Right renal cortex interstitium (tissue), 3 donors: ENCODE results near the gene DEFB123. TPM values are rescaled to one million over a fixed set of nuclear protein-coding genes. Genes with fewer than 3 reads are reported as not detected.
"Not testable (repeated sequence)": the region's sequence is repeated elsewhere in the genome, so short reads cannot be mapped to it uniquely, and the experiment has no call there.

Source experiments
- DNase-seq, 3 donors: peaks; one replicate each; pipeline ENCODE4 v3.0.0-alpha.2; 2013; ENCODE audit warnings: low read depth in 3 of 3, low spot score in 2 of 3
- polyA plus RNA-seq, 3 donors: library from polyadenylated mRNA; unstranded; fragments of 120-200 nt; gene quantifications; one replicate each; pipeline ENCODE4 v1.2.1, GENCODE V29; 2013; ENCODE audit not compliant: insufficient read length in 3 of 3

Gene DEFB123, protein sequence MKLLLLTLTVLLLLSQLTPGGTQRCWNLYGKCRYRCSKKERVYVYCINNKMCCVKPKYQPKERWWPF
- polyA plus RNA-seq: not detected

DNA sequence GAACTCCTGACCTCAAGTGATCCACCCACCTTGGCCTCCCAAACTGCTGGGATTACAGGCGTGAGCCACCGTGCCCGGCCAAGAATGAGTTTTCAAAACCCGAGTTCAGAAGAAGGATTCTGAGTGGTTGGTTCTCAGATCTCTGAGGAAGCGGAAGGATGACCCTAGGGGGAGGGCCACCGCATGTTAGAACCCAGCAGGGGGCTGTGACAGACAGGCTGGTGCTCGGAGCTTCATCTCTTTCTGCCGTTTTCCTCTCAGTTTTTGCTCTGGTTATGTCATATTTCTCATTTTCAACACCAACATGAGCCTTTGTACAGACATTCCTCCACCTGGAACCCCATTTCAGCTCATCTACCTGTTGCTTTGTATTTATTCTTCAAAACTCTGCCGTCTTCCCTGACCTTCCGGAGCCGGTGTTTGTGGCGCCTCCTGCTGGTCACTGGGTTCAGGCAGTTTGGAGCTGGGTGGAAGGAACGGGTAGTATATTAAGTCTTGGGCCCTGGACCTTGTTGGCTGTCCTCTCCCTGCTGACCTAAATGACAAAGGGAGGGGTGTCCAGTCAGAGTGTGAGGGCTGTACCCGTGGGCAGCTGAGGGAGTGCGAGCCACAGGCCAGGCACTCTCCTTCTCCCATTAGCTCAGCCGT is at the start of gene DEFB123:
Gene DEFB123, plus strand, starts transcription at position 621 of the 648 bp plus-strand sequence. CDS start 67 bp downstream, outside the sequence.
- DNase-seq: no peak

DNA sequence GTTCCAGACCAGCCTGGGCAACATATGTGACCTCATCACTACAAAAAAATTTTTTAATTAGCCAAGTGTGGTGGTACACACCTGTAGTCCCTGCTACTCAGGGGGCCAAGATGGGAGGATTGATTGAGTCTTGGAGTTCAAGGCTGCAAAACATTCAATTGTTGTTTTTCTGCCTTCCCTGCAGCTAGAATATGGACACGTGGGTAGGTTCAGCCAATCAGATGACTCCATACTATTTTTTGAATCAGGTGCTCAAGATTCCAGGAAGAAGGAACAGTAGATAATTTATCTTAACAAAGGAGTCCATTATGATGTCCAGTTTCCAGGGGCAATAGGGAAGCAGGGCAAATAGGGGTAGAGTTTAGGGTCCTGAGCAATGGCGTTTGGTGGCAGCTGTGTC is 47.6 kb upstream of the DEFB123 start:
- no peak for DNase-seq

DNA sequence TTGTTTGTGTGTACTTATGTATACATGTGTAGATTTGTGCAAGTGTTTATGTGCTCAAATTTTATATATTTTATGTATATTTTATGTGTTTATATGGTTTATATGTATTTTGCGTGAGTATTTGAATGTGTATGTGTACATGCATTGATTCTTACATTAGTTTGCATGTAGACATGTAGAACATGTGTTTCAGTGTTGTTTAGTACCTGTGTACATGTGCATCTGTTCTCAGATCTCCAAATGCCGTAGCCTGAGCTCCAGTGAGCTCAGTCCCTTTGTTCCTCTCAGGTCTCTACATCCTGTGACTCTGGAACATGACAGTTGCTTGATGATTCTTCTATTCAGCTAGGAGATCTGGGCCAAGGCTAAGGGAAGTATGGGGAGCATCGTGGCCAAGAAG is 45.5 kb upstream of the DEFB123 start:
- no peak for DNase-seq

DNA sequence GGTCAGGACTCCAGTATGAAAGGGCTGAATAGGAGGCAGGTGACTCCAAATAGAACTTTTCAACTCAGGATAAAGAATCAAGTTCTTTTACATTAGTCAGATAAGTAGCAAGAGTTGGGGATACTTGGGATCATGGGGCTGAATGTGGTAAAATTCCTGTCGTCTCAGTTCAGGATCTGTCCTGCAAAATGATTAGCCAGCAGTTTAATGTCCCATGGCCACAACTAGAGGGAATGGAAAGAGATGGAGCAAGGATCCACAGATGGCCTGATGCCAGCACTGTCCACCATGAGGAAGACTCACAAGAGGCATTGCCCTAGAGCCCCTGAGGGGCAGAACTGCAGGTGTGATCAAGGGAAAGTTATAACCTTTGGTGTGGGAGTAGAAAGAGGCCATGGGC is 36.5 kb upstream of the DEFB123 start:
- no peak for DNase-seq

DNA sequence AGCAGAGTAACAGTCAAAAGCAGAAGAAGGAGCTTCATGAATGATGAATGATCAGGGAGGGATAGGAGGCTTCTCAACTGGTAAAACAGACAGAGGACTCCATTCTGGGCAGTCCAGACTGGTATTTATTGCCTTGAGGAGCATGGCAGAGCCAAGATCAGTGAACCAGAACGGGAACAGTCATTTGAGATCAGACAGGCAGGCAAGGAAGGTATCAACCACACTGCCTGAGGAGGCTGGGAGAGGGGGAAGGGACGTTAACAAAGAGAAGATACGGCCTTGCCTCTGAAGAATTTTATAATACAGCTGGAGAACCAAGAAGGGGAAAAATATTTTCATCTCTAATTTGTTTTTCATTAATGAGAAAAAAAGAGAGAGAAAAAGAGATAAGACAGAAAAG is 34.3 kb upstream of the DEFB123 start, which contains the start of gene DEFB121:
Gene DEFB121, minus strand, starts transcription at position 101 of the 400 bp plus-strand sequence. Its CDS starts 63 bp downstream, at position 38.
- DNase-seq: no peak

DNA sequence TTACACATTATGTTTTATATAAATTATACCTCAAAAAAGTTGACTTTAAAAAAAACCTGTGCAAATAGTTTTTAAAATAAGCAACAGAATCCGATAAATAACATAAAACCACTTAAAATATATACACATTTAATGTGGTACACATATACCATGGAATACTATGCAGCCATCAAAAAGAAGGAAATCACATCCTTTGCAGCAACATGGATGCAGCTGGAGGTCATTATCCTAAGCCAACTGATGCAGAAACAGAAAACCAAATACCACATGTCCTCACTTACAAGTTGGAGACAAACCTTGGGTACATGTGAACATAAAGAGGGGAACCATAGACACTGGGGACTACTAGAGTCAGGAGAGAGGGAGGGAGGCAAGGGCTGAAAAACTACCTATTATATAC is 30.4 kb upstream of the DEFB123 start:
- DNase-seq: no peak

DNA sequence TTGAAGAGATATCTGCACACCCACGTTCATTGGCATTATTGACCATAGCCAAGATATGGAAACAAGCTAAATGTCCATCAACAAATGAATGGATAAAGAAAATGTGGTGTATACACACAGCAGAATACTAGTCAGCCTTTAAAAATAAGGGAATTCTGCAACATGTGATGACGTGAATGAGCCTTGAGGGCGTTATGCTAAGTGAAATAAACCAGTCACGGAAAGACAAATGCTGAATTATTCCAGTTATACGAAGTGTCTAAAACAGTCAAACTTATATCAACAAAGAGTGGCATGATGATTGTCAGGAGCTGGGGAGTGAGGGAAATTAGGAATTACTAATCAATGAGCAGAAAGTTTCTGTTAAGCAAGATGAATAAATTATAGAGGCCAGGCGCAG is 26.1 kb upstream of the DEFB123 start:
- no peak for DNase-seq

DNA sequence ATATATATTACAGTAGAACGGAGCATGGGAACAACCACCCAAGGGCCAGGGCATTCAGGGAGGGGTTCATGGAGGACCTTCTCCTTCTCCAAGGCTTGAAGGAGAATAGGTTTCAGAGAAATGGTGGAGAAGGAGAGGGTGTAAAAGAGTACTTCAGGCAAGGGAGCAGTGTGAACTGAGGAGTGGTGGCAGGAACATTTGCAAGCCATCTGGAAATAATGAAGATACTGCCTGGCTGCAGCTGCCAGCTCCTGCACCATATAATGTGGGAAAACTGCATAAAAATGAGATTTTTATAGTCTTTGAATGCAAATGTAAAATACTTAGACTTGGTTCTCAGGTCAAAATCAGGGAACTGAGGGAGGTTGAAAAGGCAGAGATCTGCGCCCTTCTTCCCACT is 24.8 kb upstream of the DEFB123 start:
- DNase-seq: no peak

DNA sequence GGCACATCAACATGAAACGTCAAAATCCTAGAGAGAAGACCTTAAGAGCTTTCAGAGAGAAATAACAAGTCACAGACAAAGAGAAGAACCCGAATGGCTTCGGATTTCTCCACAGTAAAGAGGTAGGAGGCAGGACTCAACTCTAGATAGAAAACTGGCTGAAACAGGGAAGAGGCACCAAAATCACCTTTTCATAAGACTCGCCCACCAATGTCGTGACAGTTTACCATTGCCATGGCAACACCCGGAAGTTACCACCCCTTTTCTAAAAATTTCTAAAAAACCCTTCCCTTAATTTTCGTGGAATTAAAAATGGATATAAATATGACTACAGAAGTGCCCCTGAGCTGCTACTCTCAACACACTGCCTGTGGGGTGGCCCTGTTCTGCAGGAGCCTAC is 22.1 kb upstream of the DEFB123 start:
- no peak for DNase-seq

DNA sequence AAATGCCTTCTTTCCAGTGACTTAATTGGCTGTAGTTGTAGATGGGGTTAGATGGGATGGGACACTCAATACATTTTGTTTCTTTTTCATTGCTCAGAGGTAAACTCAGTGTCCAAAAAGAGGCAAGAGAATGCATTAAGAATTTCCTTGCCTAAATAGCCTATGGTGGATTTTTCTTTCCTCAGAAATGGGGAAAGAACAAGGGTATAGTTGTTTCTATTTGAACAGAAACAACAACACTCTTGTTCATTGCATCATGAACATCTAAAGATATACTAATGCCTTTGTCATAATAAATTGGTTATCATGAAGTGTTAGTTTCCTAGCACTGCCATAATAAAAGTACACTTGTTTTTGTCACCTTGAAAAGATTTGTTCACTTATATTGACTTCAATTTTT is 14.6 kb upstream of the DEFB123 start:
- DNase-seq: no peak

DNA sequence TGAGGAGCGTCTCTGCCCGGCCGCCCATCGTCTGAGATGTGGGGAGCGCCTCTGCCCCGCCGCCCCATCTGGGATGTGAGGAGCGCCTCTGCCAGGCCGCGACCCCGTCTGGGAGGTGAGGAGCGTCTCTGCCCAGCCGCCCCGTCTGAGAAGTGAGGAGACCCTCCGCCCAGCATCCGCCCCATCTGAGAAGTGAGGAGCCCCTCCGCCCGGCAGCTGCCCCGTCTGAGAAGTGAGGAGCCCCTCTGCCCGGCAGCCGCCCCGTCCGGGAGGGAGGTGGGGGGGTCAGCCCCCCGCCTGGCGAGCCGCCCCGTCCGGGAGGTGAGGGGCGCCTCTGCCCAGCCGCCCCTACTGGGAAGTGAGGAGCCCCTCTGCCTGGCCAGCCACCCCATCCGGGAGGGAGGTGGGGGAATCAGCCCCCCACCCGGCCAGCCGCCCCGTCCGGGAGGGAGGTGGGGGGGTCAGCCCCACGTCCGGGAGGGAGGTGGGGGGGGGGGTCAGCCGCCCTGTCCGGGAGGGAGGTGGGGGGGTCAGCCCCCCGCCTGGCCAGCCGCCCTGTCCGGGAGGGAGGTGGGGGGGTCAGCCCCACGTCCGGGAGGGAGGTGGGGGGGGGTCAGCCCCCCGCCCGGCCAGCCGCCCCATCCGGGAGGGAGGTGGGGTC is 13.4 kb upstream of the DEFB123 start:
- DNase-seq: not testable (repeated sequence)

DNA sequence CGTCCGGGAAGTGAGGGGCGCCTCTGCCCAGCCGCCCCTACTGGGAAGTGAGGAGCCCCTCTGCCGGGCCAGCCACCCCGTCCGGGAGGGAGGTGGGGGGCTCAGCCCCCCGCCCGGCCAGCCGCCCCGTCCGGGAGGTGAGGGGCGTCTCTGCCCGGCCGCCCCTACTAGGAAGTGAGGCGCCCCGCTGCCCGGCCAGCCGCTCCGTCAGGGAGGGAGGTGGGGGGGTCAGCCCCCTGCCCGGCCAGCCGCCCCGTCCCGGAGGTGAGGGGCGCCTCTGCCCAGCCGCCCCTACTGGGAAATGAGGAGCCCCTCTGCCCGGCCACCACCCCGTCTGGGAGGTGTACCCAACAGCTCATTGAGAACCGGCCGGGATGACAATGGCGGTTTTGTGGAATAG is 12.9 kb upstream of the DEFB123 start:
- DNase-seq: not testable (repeated sequence)

DNA sequence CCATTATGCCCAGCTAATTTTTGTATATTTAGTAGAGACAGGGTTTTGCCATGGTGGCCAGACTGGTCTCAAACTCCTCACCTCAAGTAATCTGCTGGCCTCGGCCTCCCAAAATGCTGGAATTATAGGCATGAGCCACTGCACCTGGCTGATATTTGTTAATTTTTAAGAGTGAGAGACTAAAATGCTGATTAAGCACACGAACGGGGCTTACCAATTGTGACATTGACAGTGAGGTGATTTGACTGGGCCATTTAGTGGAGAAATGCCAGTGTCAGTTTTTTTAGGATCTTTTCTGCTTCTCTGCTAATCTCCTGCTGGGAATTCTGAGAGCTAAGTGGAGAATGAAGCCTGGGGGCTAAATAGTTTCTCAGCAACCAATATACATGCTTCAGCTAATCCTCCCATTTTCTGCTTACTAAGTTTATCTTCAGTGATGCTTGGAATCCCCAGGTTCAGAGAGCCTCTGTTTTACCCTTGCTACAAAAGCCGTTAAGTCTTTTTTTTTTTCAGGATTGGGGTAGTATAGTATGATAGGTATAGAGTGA is 9.8 kb upstream of the DEFB123 start:
- no peak for DNase-seq

DNA sequence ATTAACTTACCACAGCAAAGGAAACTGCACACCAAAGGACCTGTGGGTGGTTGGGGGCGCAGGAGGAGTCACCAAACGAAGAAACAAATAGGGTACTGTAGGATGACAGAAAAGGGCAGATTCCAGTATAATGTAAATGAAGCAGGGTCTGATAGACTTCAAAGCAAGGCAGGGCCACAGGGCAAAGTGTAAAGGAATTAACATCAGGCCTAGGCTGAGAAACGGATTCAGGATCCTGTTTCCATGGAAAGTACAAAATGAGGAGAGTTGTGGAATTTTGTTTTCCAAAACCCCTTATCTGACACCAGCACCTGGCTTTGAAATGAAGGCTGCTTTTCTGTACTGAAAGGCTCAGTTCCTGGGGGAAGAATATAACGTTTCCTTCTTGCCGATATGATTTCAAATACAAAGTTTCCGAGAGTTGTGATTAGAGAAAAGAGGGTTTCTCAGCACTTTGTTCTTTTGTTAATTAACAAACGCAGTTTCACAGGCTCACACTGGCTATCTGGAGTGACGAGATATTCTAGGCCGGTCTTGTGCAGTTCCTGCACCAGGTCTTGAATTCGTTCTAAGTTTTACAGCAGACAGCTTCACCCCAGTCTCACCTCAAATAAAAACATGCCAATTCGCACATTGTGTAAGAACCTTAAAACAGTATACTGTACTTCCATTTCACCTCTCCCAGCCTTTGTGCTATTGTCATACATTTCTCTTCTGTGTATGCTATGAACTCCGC is 5.8 kb downstream of the DEFB123 start:
- no peak for DNase-seq

DNA sequence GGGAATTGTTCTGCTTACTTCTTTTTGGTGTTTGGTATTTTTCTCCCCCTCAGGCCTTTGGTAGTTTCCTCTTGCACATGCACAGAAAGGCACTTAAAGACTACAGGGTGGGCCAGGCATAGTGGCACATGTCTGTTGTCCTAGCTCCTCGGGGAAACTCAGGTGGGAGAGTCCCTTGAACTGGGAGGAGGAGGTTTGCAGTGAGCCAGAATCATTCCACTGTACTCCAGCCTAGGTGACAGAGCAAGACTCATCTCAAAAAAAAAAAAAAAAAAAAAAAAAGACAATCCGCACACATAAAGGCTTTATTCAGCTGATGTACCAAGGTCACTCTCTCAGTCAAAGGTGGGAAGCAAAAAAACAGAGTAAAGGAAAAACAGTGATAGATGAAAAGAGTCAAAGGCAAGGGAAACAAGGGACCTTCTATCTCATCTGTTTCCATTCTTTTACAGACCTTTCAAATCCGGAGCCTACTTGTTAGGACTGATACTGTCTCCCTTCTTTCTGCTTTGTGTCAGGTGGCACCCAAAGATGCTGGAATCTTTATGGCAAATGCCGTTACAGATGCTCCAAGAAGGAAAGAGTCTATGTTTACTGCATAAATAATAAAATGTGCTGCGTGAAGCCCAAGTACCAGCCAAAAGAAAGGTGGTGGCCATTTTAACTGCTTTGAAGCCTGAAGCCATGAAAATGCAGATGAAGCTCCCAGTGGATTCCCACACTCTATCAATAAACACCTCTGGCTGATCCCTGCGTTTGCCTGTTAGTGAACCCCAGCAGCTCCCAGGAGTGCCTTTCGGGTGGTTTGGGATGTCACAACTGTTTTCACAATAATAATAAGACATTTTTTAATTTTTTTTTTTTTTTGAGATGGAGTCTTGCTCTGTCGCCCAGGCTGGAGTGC is 9.3 kb downstream of the DEFB123 start:
- no peak for DNase-seq

DNA sequence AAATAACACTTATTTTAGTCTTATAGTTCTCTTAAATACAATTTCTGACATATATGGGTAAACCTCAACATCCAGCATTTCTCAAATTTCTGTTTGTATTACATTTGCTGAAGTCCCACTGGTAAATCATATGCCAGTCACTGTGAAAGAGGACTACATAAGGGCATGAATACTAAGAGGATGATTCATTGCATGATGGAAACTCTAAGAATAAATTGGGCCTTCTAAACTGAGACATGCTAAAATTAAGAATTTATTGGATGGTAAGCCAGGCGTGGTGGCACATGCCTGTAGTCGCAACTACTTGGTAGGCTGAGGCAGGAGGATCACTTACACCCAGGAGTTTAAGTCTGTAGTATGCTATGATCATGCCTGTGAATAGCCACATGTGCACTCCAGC is 12.1 kb downstream of the DEFB123 start:
- no peak for DNase-seq

DNA sequence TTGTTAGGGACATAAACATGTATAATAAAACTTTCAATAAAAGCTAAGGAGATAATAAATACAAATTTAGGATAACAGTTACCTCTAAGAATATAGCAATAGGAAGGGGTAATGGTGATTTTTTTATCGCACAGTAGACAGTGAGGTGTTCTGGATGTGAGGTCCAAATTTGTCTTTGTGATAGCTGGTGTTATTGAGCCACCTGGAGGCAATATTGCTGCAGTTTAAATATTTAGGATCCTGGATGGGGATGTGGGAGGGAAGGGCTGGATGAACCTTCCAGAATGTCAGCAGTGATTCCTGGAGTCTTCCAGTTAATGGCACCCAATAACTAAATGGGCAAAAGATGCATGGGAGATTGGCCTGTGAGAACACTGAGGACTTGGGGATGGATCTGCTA is 13.9 kb downstream of the DEFB123 start:
- DNase-seq: no peak

DNA sequence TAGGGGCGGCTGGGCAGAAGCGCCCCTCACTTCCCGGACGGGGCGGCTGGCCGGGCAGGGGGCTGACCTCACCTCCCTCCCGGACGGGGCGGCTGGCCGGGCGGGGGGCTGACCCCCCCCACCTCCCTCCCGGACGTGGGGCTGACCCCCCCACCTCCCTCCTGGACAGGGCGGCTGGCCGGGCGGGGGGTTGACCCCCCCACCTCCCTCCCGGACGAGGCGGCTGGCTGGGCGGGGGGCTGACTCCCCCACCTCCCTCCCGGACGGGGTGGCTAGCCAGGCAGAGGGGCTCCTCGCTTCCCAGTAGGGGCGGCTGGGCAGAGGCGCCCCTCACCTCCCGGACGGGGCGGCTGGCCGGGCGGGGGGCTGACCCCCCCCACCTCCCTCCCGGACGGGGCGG is 30.5 kb downstream of the DEFB123 start:
- not testable (repeated sequence) for DNase-seq

DNA sequence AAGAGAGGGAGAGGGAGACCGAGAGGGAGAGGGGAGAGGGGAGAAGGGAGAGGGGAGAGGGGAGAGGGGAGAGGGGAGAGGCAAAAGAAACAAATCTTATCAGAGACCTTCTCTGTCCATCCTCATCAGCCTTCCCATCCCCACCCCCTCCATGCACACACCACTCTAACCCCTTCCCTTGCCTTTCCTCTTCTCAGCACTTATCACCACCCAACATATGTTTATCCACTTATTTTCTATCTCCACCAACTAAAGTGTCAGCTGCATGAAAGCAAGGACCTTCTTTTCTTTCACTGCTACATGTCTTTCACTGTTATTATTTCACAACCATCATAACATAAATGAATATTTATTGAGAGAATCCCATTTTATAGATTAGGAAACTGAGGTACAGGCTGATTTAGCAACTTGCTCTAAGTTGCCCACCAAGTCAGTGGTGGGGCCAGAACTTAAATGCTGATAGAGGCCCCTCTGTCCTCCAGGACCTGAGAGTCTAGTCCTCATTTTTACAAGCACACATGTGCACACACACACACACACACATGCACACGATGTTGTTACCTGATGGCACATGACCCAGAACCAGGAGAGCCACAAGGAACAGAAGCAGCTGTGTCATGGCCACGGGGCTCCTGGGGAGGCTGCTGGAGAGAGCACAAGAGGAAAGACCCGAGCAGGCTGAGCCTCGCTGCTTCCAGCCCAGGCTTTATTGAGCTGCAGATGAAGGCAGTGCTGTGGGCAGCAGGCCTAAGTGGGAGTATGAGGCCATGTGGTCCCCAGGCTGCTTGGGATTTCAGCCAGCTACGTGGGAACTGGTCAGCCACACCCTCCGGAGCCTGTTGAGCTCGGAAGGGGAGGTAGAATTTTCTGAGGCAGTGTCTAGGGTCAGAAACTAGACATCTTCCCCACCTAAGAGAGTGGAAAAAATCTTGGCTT is 32.2 kb downstream of the DEFB123 start:
- no peak for DNase-seq
